Panc1 (cell line): ENCODE measurements around the gene ALPL. TPM values are rescaled to one million over a fixed set of nuclear protein-coding genes. Genes with fewer than 3 reads are reported as not detected.

ENCODE experiments used
- ATAC-seq: fragments of 200-7000 bp; cut with Tn5 transposase; 2 replicates; pipeline ENCODE4 v1.9.1; 2020; ENCODE audit warnings: mild to moderate bottlenecking, moderate library complexity
- BruUV-seq: library from RNA; stranded (reverse); fragments of 400-500 nt; replicated peaks from 2 replicates; lab custom pipeline; 2021; lab: Mats Ljungman, UMichigan
- CTCF ChIA-PET: fragments of 300-600 bp; sonication (Branson Sonifier 250); formaldehyde crosslinking; loops from one replicate; lab custom pipeline; 2022; ENCODE audit warnings: antibody characterized with exemption; lab: Charles Lee
- POLR2A ChIA-PET: fragments of 300-600 bp; sonication (Branson Sonifier 250); formaldehyde crosslinking; loops from one replicate; lab custom pipeline; 2022; ENCODE audit warnings: antibody characterized with exemption; lab: Charles Lee
- DNase-seq: peaks from one replicate; pipeline ENCODE4 v3.0.0-alpha.2; 2010; ENCODE audit warnings: low read depth, low spot score
- H3K27ac ChIP-seq: 2 replicates; pipeline ENCODE4 v1.5.1; 2011; ENCODE audit warnings: mild to moderate bottlenecking, low read length, inconsistent platforms
- H3K27me3 ChIP-seq: fragments of 200-500 bp; sonication (Bioruptor generic); 2 replicates; pipeline ENCODE4 v1.6.0; 2014; ENCODE audit warnings: low read length, inconsistent platforms; ENCODE audit not compliant: control insufficient read depth, insufficient read depth
- H3K36me3 ChIP-seq: fragments of 200-500 bp; sonication (Bioruptor generic); 2 replicates; pipeline ENCODE4 v1.5.1; 2014; ENCODE audit warnings: inconsistent platforms, mild to moderate bottlenecking, low read length, moderate library complexity; ENCODE audit not compliant: control insufficient read depth, insufficient read depth
- H3K4me1 ChIP-seq: 2 replicates; pipeline ENCODE4 v1.5.1; 2011; ENCODE audit warnings: inconsistent platforms, mild to moderate bottlenecking, low read length, moderate library complexity; ENCODE audit not compliant: control insufficient read depth, insufficient read depth
- H3K4me3 ChIP-seq, 2 experiments: 2 replicates each; pipeline ENCODE4 v1.5.1; 2011 to 2012; ENCODE audit warnings: low read depth in 2 of 2, low read length in 2 of 2, mild to moderate bottlenecking in 2 of 2, inconsistent platforms in 1 of 2, moderate library complexity in 1 of 2
- H3K9me3 ChIP-seq: fragments of 200-500 bp; sonication (Bioruptor generic); 2 replicates; pipeline ENCODE4 v1.5.1; 2014; ENCODE audit warnings: low read depth, mild to moderate bottlenecking, inconsistent platforms, low read length, moderate library complexity; ENCODE audit not compliant: control insufficient read depth, insufficient read depth
- CTCF ChIP-seq: fragments of 450-650 bp; IDR thresholded peaks from 2 replicates; pipeline ENCODE4 v1.5.1; 2017; ENCODE audit warnings: mild to moderate bottlenecking
- POLR2AphosphoS5 ChIP-seq: IDR thresholded peaks from 2 replicates; pipeline ENCODE4 v1.6.1; 2012; ENCODE audit warnings: mild to moderate bottlenecking, low read depth, low read length, moderate library complexity
- REST ChIP-seq, 2 experiments: IDR thresholded peaks; 2 replicates each; pipeline ENCODE4 v1.6.1; 2011 to 2012; ENCODE audit warnings: low read depth in 2 of 2, control low read depth in 1 of 2, low read length in 1 of 2, mild to moderate bottlenecking in 1 of 2, moderate library complexity in 1 of 2; ENCODE audit not compliant: insufficient read depth in 1 of 2
- SIN3A ChIP-seq: IDR thresholded peaks from 2 replicates; pipeline ENCODE4 v1.6.1; 2012; ENCODE audit warnings: low read depth, mild to moderate bottlenecking, low read length, moderate library complexity, borderline replicate concordance; ENCODE audit not compliant: insufficient read depth
- TCF7L2 ChIP-seq: IDR thresholded peaks from 2 replicates; pipeline ENCODE4 v1.6.1; 2011; ENCODE audit warnings: mild to moderate bottlenecking, low read depth, low read length, inconsistent platforms
- in situ Hi-C: cut with HindIII; loops from 2 replicates; pipeline ENCODE4 v1.10.0; 2016; ENCODE audit warnings: low sequenced_read_pairs, low pct_unique_long_range_greater_than_20kb
- intact Hi-C: fragments of 100-400 bp; cut with micrococcal nuclease; formaldehyde crosslinking; loops from one replicate; pipeline ENCODE4 v1.10.0; 2022; ENCODE audit not compliant: unreplicated experiment
- total RNA-seq: library from RNA; stranded (reverse); gene quantifications from one replicate; pipeline ENCODE4 v1.2.1, GENCODE V29; 2021; ENCODE audit not compliant: unreplicated experiment

The ALPL gene
- total RNA-seq, 1 experiment from 2014 or later, result 0.82 TPM

- H3K27ac ChIP-seq, result no peak overlapping the region
- CTCF ChIA-PET, result no interaction called here
- H3K9me3 ChIP-seq, result no peaks in the 10 kb centered on the region
- no peaks in the 10 kb centered on the region for H3K27me3 ChIP-seq
- intact Hi-C loops (no loop called here), in situ Hi-C loops (no loop called here)
- DNase-seq (no peak), ATAC-seq (no peak)
- no peak overlapping the region for H3K4me3 ChIP-seq
- H3K4me1 ChIP-seq, result no peaks in the 10 kb centered on the region; the same call in 1 of the 2 replicates
- POLR2A ChIA-PET, result no interaction called here
- TF ChIP-seq TCF7L2 (no peak), SIN3A (no peak), POLR2AphosphoS5 (no peak), CTCF (no peak), REST (IDR thresholded peaks at IDR 0.05; ENCODE audit: insufficient read depth in 1 of 2, low read depth in 2 of 2, low read length in 1 of 2) (no peak)
- BruUV-seq, result no TSS peak
- H3K36me3 ChIP-seq, result no peaks in the 10 kb centered on the region
Measured at GRCh38 chr1:21568006-21568746, 59.0 kb downstream of the ALPL start.

- CTCF ChIA-PET, result no interaction called here
- H3K36me3 ChIP-seq, result no peaks in the 10 kb centered on the region
- no peak for ATAC-seq
Measured at GRCh38 chr1:21568809-21569385, 59.7 kb downstream of the ALPL start.

More at GRCh38 chr1:21568809-21569385, 59.7 kb downstream of the ALPL start:
- H3K4me1 ChIP-seq, result no peaks in the 10 kb centered on the region; the same call in 1 of the 2 replicates
- H3K27me3 ChIP-seq, result no peaks in the 10 kb centered on the region
- TF ChIP-seq CTCF, result no peak
- no peak for TF ChIP-seq SIN3A
- TF ChIP-seq POLR2AphosphoS5, result no peak
- no peak for TF ChIP-seq TCF7L2
- TF ChIP-seq REST (IDR thresholded peaks at IDR 0.05; ENCODE audit: insufficient read depth in 1 of 2, low read depth in 2 of 2, low read length in 1 of 2), result no peak
- H3K4me3 ChIP-seq, result no peak overlapping the region
- in situ Hi-C loops, result no loop called here
- POLR2A ChIA-PET, result no interaction called here
- no peak for DNase-seq
- intact Hi-C loops, result no loop called here
- no peaks in the 10 kb centered on the region for H3K9me3 ChIP-seq
- H3K27ac ChIP-seq, result no peak overlapping the region
- no TSS peak for BruUV-seq
